NT2/D1 (cell line): ENCODE results near the gene GCSAM.

Experiments
- SUZ12 ChIP-seq: IDR thresholded peaks from 2 replicates; pipeline ENCODE4 v1.6.1; 2011; ENCODE audit not compliant: insufficient read length, insufficient read depth; ENCODE audit errors: extremely low read depth
- YY1 ChIP-seq: IDR thresholded peaks from 2 replicates; pipeline ENCODE4 v1.6.1; 2011; ENCODE audit not compliant: insufficient read length, insufficient read depth
- ZNF274 ChIP-seq: IDR thresholded peaks from 2 replicates; pipeline ENCODE4 v1.6.1; 2011; ENCODE audit warnings: mild to moderate bottlenecking, low read depth, low read length

DNA sequence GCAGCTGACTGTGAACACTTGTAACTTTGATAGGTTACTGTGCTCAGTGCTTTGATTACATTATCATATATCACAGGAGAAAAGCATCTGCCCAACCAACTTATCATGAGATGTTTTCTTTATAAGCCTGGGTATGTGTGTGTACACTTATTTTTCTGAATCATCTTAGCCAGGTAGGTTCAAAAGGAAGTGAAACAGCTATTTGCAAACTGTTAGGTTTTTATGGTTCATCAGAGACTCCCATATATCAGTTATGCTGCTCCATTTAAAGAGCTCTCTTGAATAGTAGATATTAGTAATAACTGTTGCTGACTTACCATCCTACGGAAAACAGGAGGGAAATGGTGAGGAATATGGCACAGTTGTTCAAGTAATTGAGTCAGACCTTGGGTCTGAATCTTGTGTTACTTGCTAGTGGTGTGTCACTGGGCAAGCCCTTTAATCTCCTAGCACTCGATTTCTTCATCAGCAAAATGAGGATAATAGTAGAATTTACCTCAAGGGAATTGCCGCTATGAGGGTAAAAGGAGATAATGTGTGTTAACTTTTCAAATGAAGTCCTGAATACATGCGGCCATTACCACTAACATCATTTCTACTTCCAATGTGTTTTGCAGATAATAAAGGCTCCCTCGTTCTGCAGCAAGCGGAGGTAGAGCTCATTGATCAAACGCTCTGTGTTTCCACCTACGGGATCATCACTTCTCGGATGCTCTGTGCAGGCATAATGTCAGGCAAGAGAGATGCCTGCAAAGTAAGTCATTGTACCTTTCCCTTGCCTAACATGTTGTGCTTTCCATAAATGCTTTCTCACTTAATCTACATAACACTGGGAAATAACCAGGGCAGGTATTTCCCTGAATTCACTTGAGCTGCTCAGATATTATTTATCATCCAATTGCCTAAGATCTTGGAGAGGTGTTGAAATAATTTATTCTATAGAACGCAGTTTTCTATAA lies 54.6 kb downstream of the GCSAM start:
- TF ChIP-seq ZNF274: no peak
- TF ChIP-seq SUZ12: no peak
- no peak for TF ChIP-seq YY1
